GM21447 (cell line): ENCODE data around the gene FAM72A.
A peak's percentile ranks its signal among the peaks of the same experiment; 100 is the strongest.
"Not testable (repeated sequence)": the region's sequence is repeated elsewhere in the genome, so short reads cannot be mapped to it uniquely, and the experiment has no call there.

ENCODE experiments used
- ATAC-seq: cut with Tn5 transposase; IDR thresholded peaks from one replicate; pipeline ENCODE4 v1.9.1; 2021; ENCODE audit not compliant: unreplicated experiment

Gene FAM72A

DNA sequence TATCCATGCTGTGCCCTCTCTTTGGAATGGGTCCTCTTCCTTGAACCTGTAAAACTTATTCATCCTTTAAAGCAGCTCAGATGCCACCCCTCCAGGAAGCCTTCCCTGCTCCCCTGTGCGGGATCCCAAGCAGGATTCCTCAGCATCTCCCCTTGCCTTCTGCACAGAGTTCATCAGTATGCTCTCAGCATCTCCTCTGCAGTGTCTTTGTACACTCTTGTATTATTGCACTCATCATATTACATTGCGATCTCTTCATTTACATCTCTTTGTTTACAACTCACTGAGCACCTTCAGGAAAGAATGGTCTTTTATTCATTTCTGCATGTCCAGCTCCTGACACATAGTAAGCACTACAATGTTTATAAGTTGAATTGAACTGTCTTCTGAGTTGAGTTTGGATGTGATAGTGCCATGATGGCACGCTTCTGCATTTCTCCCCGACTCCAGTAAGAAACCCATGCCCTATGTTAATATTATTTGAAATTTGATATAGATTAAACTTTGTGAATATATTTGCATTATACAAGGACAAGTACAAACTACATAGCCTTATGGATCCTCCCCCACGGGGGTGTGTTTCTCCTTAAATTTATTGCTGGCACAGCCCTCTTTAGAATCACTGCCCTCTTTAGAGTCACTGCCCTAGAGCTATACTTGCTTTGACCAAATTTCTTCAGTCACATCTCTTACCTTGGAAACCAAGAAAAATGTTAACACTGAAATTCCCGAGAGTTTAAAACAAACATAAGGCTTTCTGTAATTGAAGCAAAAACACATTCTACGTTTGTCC, 13.2 kb upstream of the FAM72A start:
- not testable (repeated sequence) for ATAC-seq

DNA sequence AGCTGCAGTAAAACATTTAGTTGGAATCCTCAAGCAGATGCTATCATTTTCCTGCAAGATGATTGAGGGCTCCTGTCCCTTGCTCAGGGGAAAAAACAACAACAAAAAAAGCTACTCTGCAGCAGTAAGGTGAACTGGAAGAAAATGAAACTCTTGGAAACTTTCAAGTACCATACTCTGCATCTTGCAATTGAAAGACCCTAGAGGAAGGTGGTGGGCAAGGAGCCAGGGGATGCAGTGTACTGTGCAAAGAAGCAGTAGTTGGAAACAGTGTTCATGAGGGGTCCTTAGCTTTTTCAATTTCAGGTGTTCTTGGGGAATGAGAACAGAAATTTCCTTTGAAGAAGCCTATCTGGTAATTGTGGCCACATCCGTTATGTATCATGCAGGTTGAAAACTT, 8.2 kb upstream of the FAM72A start:
- ATAC-seq = not testable (repeated sequence)

DNA sequence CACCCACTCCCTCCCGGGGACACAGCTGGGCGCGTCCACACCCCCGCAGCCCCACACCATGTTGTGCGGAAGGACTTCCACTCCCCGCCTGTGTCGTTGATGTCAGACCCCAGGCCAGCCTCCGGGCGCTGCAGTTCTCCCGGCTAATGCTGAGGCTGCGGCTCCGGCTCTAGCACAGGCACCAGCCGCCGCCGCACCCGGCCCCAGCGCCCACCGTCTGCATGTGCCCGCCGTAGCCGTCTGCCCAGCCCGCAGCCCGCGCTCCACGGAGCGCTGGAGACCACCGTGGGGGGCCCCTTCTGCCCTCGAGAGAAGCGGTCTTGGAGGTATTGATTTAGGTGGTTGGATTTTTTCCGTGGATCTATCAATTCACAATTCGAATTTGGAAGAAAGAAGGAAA, 2.9 kb upstream of the FAM72A start:
- ATAC-seq = not testable (repeated sequence)

DNA sequence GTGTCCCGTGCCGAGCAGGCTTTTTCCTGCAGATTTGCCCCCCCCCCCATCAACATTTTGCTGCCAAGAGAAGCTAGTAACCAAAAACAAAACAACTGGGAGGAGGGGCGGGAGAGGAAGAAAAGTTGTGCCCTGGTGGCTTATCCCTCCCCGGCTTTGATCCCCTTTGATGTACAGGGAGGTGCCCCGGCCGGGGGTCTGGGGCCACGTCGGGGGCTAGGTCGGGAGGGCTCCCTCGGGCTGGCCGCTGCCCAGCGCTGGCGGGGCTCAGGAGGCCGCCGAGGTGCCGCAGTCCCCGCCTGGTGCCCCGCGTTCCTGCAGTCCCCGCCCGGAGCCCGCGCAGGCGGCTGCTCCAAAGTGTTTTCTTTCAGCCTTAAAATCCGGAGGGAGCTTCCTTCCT, 2.2 kb upstream of the FAM72A start:
- not testable (repeated sequence) for ATAC-seq

DNA sequence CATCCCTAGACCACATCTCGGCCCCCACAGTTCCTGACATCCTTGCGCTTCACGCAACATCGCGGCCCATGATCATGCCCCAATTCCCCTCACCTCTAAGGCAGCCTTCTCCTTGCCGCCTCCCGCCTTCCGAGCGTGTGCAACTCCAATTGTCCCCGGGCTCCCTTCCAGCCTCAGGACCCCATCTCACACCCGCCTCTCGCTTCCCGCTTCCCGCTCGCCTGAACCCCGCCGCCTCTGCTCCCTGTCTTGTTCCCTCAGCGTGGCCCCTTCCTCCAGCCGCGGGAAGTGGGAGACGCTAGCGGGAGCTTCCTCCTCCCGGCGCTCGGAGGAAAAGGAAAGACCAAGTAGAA, 1.5 kb upstream of the FAM72A start:
- not testable (repeated sequence) for ATAC-seq

DNA sequence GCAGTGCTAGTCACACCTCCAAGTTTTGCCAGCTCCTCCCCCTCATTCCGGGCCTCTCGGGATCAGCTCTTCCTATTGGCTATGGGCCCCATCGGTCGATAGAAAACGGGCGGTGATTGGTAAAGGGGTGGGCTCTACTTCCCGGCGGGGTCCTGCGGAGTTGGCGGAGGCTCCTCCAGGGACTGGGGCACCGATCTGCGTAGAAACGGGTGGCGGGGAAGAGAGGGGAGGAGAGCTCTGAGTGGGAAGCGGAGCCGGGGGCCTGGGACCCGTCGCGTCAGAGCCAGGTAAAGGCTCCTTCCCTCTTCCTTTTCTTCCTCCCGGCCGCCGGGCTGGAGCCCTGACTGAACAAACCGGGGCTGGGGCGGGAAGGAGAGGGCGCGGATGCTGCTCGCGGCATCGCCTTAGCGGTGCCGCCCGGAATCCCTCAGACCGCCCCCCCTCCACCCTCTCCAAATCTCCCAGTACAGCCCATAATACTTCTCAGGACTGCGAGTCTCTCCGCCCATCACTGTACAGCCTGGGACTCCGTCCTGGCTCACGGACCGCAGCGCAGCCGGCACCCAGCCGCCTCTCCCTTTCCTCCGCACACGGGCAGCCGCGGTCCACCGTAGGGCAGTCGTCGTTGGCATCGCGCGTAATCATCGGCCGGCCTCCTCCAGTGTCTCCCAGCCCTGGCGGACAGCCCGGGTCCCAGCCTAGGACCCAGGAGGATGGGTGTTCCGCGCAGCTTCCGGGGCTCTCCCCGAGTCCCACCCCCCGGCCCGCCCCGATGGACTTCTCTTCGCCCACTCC, 922 bp upstream of the FAM72A start, which contains the start of gene SRGAP2:
Gene SRGAP2 (plus strand): TSS at position 178 of the 795 bp plus-strand sequence. CDS start 2,430 bp downstream, outside the sequence.
- peak; percentile 4 for ATAC-seq

DNA sequence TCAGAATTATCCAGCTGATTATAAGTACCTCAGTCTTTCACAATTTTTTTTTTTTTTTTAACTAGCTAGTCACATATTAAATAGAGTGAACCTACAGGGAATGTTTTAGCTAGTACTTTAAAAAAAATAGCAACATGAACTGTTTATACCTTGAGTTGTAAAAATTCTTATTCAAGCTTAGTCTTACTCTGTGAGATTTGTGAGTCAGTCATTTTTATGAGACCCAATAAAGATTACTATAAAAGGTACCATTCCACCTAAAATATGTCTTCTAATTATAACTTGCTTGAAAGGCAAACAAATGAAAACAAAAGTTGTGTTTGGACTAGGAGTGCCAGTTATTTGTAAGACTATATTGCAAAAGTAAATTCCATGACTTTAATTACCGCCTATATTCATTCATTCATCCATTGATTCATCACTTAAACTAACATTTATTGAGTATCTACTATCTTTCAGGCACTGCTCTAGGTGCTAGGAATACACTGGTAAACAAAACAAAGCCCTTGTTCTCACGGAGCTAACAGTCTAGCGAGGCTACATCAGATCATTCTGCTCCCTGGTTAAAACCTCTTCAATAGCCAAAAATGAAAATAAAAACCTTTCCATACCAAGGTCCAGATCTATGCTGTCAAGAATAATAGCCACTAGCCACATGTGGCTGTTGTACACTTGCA, 5.8 kb downstream of the FAM72A start:
- ATAC-seq = not testable (repeated sequence)

DNA sequence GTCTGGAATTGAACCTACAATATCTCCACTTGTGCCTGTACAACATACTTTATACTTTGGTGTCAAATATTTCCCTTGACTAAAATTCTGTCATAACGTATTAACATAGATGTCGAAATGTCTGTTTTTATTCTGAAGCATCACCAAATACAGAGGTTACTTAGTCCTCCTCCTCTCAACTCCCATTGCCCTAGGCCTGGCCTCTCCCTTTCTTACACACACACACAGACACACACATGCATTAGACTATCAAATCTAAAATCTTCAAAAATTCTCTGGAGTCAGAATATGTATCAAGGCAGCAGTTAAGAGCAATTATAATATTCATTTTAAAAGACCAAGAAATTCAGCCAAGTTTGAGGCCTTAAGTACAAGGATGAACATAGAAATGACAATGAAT, 7.5 kb downstream of the FAM72A start:
- ATAC-seq = not testable (repeated sequence)

DNA sequence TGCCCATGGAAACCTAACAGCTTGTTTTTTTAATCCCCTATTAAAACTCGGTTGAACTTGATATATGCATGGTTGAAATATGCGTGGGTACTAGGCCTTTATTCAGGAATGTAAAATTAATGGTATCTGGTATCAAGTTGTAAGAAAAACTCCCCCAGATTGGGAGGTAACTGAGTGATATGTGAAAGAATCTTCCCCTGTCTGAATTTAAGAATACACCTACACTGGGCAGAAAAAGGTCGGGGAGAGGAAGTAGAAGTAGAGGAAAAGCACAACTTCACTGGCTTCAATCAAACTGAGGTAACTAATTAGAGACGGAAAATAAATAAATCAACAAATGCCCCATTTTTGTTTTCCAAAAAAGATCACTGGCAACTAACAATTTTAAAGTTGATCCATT, 15.8 kb downstream of the FAM72A start:
- not testable (repeated sequence) for ATAC-seq

DNA sequence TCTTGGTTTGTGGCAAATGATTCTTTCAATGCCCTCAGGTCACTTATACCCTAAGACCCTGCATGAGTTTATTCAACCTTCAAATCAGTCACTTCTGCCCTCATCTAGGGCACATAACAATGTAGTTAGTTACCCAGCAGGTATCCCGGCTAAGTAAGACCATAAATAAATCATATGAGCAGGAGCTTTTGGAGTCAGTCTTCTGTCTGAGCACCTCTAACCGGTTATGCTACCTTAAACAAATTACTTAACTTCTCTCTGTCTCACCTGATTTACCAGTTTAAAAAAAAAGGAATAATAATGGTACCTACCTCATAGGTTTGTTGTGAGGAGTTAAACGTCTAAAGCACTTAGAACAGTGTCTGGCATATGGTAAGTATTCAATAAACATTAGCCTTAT, 16.9 kb downstream of the FAM72A start:
- ATAC-seq = not testable (repeated sequence)

DNA sequence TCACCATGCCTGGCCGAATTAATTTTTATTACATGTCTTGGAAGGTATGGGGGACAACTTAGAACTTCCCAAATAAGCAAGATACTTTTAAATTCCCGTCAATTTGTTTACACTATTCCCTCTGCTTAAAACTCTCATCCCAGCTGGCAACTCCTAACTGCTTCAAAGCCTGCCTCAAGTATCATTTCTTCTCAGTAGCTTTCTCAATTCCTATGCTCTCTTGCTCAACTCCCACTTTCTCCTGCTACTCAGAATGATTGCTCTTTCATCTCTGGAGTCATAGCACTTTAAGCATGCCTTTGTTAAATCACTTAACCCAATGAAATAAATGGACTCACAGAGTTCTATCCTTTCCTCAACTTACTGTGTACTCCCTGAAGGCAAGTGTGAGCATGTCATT, 18.9 kb downstream of the FAM72A start:
- ATAC-seq = not testable (repeated sequence)

DNA sequence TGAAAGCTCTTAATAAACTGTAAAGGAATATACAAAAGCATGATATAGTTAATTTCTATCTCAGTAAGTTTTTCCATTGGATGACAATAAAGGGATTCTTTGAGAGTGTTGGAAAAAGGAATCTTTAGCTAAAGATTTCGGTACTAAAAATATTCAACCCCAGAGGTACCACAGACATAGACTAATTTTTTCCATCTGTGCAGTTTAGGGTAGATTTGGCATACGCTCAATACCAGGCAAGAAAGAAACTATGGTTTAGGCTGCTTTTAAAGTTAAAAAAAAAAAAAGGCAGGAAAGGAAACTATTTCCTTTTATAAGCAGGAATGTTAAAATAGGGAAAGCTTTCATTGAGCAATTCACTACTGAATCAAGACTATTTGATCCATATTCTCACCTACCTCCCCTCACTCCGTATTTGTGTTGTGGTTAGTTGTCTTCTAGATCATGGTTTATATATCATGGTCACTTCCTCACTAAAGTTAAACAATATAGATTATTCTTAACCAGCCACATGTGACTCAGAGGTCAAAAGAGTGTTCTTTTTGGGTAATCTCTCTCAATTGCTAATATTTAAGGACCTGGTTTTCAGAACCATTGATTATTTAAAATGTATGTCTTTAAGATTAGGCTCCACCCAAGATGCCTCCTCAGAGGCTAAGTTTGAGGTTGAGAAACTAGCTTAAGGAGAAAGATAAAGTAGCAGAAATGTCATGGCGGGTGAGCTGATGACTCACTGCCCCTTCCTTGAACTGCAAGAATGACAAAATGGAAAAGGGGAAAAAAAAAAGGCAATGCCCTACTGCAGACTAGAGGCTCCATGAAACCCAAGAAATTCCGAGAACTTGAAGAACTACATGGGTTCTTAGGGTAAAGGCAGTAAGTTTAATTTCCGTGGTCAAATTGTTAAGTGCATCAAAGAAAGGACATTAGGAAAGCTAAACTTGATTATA, 20.0 kb downstream of the FAM72A start:
- ATAC-seq = not testable (repeated sequence)

DNA sequence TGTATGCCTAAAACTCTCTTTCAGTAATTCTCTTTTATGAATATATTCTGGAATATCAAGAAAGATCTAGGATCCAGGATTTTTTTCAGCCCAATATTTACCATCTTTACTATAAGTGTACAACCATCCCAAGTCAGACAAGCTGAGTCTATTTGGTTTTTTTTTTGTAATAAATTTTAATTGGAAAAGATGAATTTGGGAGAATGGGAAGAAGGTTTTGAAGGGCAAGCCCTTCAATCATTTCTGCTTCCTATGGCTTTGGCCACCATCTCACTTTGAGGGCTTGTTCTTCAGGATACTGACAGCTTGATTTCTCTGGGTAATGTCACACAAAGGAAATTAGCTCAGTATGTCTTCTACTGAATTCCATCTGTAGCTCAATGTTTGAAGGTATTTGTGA, 23.0 kb downstream of the FAM72A start:
- not testable (repeated sequence) for ATAC-seq

DNA sequence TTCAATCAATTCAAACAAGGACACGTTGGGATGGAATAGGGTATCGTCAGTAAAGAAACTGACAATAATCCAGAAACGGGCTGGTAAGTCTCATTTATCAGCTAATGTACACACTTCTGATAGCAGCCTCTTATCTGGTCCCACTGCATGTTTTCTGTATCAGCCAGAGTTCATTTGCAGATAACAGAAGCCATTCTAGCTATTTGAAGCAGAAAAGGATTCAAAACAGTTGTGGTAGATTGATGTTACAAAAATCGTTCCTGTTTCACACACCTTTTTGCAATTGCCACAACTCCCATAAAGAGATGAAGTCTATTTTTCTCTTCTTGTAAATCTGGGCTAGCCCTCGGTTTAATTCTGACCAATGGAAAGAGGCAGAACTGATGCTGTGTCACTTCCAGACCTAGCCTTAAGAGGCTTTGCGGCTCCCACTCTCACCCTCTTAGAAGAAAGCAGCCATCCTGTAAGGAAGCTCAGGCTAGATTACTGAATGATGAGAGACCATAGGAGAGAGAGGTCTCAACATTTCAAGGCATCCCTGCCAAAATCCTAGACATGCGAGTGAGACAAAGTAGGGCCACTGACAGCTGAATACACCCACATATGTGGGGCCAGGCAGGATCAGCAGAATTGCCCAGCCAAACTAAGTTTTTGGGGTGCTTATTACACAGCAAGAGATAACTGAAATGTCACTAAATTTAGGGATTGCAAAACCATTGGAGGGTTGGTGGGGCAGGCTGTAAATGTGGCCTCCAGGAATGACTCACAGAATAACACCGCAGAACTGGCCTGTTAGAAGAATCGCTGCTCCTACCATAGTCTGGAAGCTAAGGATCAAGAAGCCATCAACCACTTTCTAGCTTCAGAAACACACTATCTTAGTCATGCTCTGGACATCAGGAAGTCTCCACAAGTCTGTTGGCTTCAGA, 24.3 kb downstream of the FAM72A start:
- ATAC-seq = not testable (repeated sequence)

DNA sequence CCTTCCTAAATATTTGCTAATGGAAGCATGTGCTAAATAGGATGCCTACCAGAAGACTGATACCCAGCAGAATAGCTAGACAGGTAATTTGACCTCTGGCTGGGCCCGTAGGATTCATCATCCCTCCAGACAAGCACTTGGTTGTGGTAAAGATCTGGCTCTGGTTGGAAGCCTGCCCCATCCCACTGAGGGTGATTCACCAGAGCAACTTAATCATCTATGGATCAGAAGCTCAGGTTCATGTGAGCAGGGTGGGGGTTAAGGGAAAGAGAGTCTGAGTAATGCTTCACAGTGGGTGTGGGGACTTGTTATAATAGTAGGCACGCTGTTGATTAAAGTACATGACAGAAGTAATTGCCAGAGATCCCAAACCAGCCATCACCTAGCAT, 26.5 kb downstream of the FAM72A start:
- not testable (repeated sequence) for ATAC-seq

DNA sequence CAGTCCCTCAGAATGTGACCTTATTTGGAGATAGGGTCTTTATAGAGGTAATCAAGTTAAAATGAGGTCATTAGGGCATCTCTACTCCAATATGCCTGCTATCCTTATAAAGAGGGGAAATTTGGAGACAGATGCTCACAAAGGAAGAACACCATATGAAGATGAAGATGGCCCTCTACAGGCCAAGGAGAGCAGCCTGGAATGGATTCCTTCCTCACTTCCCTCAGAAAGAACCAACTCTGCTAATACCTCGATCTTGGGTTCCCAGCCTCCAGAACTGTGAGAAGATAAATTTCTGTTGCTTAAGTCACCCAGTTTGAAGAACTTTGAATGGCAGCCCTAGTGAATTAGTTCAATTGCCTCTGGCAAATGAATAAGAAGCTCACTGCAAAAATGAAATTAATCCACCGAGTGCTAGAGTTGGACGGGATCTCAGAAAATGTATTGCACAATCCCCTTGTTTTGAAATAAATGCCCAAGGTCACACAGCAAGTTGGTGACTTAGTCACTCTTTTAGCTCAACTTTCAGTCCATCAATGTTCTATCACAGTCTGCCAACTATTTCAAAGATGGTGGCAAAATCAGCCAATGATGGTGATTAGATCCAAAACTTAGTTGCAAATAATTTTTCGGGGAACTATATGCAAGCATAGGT, 27.1 kb downstream of the FAM72A start:
- not testable (repeated sequence) for ATAC-seq

DNA sequence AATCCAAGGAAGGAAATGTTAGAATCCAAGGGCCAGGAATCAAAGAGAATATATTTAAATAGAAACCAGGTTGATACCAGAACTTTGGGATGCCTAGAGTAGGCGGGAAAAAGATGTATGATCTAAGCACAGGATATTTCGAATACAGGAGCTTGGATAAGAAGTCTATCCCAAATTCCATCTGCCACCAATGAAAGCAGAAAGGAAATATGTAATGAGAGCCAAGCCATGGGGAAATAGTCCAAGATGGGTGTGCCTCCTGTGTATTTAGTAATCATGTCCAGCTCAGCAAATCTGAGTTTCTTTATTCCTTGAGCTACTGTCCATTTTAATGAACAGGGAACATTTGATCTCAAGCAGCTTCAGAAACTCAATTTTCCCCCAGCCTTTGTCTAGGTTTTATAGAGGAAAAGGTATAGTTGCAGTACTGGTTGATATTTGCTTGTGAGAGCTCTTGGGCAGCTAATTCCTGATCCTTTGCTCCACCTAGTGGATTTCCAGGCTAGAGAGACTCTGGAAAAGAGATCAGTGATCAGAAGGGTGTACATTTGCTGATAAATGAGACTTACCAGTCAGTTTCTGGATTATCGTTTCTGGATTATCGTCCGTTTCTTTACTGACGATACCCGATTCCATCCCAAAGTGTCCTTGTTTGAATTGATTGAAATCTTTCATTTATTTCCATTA, 28.3 kb downstream of the FAM72A start:
- ATAC-seq = not testable (repeated sequence)

DNA sequence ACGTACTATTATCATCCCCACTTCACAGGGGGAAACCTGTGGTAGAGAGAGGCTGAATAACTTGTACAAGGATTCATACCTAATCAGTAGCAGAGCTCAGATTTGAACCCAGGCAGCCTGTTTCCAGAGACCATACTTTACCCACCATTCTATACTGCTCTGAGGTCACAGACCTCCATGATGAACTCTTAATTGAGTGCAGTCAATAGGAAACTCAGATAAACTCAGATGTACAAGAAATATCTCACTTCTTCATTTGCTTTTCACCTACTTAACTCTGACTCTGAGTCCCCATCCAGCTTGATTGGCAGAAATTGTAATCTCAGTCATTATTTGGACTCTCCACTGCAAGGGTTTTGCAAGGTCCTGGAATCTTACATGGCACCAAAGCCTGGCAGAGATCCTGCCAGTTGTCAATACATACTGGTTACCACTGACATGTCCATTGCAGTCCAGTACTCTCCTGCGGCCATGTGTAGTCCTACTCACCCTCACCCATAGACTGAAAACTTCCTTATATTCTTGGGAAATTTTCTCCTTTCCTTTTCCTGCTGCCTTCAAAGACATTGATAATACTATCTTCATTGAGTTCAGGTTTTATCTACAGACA, 29.4 kb downstream of the FAM72A start:
- ATAC-seq = not testable (repeated sequence)
